ENCODE measurements around the gene CFAP74.

DNA sequence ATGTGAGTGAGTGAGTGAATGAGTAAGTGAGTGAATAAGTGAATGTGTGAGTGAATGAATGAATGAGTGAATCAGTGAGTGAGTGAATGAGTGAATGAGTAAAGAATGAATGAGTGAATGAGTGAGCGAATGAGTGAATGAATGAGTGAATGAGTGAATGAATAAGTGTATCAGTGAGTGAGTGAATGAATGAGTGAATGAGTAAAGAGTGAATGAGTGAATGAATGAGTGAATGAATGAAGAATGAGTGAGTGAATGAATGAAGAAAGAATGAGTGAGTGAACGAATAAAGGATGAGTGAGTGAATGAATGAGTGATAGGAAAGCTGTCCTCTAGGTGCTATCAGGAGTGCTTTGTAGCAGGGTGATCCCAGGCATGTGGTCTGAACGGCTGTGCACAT, 35.7 kb downstream of the CFAP74 start:
- TF ChIP-seq GATA2 (IDR thresholded peaks at IDR 0.05; ENCODE audit: low read depth, low read length), result no peak
- no peak for TF ChIP-seq GATA3 (IDR thresholded peaks at IDR 0.05; ENCODE audit: low read depth, low read length)
